Activated CD8-positive, alpha-beta memory T cell treated with anti-CD3 and anti-CD28 coated beads, Interleukin-2, amount 50 U/mL, for 24 hours (primary cell): ENCODE measurements around the gene CNR2.
A peak's percentile ranks its signal among the peaks of the same experiment; 100 is the strongest.
"Not testable (repeated sequence)": the region's sequence is repeated elsewhere in the genome, so short reads cannot be mapped to it uniquely, and the experiment has no call there.

Experiments used
- DNase-seq: peaks from one replicate; pipeline ENCODE4 v3.0.0-alpha.2; 2020; ENCODE audit errors: extremely low read depth

Gene CNR2

GRCh38 chr1:23913212-23913880 is at the start of gene CNR2:
TSS of gene CNR2 (minus strand) at chr1:23913362. CDS start at chr1:23875617, 37,745 bp downstream.
- DNase-seq = no peak

DNA sequence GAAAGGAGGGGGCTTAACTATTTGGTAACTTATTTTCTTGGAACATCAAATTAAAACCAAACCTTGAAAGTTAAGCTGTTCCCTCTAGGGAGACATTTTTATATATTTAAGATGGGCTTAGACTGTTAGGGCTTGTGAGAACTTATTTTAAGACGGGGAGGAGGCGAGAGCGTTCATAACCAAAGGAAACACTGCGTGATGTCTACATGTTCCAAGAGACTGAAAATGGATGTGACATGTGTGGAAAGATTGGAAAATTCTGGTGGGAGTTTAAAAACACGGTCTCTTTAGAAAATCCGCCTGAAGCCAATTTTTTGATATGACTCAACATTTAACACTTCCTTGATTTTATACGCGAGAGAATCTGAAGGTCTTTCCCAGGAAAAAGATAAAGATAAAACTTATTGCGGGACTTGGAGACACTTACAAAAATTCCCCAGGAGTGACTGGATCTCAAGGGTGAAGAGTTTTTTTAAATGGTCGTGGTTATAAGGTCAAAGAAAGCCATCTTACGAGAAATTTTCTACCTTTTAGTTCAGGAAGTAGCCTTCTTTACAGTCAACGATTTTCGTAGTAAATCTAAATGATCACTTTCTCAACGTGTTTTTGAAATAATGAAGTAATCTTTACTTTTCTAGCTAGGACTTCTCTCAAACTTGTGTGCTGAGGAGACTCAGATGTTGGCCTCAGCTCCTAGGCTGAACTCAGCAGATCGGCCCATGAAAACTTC is 47.3 kb upstream of the CNR2 start:
- DNase-seq = no peak

- peak; percentile 94 for DNase-seq
Observed at GRCh38 chr1:23959461-23960290, 46.5 kb upstream of the CNR2 start, which contains the start of gene PNRC2. TSS of gene PNRC2 (plus strand) at chr1:23959828. CDS start at chr1:23961458, 1,630 bp downstream.

GRCh38 chr1:23958810-23959460 is 45.8 kb upstream of the CNR2 start:
- DNase-seq = peak; percentile 85

- not testable (repeated sequence) for DNase-seq
Observed at GRCh38 chr1:23958040-23958809, 45.1 kb upstream of the CNR2 start.

DNA sequence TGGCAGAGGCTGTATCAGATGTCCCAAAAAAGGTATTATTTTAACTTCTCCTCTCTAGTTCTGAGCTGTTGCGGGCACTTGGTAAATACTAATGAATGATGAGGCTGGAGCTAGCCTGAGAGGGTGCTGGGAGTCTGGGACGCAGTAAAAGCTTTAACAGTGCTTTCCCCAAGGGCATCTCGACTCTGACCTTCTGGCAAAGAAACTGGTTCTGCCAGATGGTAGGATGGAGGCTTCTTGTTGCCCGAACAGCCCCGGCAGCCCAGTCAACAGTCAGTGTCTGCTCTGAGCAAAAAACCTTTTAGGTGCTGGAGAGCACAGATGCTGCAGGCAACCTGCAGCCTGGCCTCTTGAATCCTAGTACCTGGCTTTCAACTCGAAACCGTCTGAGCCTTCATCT is 43.9 kb upstream of the CNR2 start:
- DNase-seq = no peak

GRCh38 chr1:23953020-23953419 is 39.9 kb upstream of the CNR2 start:
- DNase-seq = no peak

- no peak for DNase-seq
Observed at GRCh38 chr1:23947366-23947765, 34.2 kb upstream of the CNR2 start.

DNA sequence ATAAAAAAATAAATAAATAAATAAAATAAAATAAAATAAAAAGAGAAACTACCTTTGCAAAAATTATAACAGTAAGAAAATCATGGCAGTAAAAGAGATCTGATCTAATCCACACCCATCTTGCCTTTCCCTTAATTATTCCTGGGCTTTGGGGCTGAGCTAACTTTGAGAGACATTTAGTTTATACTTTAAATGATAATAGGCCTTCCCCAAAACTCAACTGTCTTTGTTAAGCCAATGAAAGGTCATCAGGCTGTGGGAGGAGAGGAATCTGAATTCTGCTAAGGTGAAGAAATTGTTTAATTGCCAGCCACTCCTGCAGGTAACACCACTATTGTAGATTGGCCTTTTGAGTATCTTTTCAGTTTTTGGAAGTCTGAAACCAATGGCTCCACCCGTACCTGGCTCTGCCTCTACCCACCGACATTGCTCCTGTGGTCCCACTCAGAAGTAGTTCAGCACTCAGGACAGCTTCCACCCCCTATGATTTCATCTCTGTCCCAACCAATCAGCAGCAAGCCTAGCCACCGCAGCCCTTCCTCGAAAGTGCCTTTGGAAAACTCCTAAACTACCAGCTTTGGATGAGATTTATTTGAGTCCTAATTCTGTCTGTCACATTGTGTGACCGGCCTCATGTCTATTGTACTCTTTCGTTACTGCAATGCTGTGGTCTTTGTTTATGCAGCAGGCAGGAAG is 23.5 kb upstream of the CNR2 start:
- no peak for DNase-seq

- no peak for DNase-seq
Observed at GRCh38 chr1:23931491-23931880, 18.3 kb upstream of the CNR2 start.

GRCh38 chr1:23930861-23931490 is 17.8 kb upstream of the CNR2 start:
- no peak for DNase-seq

GRCh38 chr1:23930270-23930669 is 17.1 kb upstream of the CNR2 start:
- DNase-seq = no peak

DNA sequence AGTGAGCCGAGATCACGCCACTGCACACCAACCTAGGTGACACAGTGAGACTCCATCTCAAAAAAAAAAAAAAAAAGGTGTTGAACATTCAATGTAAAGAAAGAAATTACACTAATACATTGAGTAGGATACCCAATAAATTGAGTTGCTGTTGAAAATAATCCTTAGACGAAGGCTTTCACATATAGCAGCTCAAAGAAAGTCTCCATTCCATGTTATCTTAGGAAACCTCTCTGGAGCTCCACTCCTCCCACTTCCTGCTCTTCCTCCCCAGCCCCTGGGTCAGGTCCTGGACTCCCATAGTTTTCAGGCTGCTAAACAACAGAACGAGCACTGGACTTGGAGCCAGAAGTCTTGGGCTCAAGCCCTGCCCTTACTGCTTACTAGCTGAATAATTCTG is 15.6 kb upstream of the CNR2 start:
- no peak for DNase-seq

GRCh38 chr1:23927097-23927496 is 13.9 kb upstream of the CNR2 start:
- no peak for DNase-seq

- no peak for DNase-seq
Observed at GRCh38 chr1:23925279-23925678, 12.1 kb upstream of the CNR2 start.

GRCh38 chr1:23924601-23925000 is 11.4 kb upstream of the CNR2 start:
- DNase-seq = no peak

- no peak for DNase-seq
Observed at GRCh38 chr1:23923592-23924499, 10.7 kb upstream of the CNR2 start.

DNA sequence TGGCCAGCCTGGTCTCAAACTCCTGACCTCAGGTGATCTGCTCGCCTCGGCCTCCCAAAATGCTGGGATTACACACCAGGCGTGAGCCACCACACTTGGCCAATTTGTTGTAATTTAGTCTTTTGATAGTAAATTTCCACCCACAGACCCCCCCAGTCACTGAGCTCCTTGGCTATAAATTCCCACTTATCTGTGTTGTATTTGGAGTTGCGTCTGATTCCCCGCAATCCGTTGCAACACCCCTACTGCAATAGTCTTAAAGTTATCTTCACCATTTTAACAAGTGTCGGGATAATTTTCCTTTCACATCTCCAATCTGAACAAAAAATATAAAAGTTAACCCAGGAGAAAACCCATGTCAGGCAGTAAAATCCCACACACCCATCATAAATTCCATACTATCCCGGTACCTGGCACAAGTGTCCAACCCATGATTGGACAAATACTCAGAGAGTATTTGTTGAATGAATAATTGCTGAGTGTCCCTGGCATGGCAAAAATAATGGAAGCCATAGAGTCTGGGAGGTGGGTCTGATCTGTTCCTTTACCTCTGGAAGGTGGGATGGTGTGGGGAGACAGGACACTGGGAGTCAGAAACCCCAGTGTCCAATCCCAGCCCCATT is 9.3 kb upstream of the CNR2 start:
- no peak for DNase-seq
